SH-SY5Y (cell line): Measurements from ENCODE around the gene PEAR1.

ENCODE experiments used
- GATA2 ChIP-seq: IDR thresholded peaks from 2 replicates; pipeline ENCODE4 v1.6.1; 2011; ENCODE audit warnings: mild to moderate bottlenecking, low read depth, low read length
- GATA3 ChIP-seq: IDR thresholded peaks from 2 replicates; pipeline ENCODE4 v1.6.1; 2011; ENCODE audit warnings: low read depth, mild to moderate bottlenecking, low read length, moderate library complexity

Gene PEAR1

DNA sequence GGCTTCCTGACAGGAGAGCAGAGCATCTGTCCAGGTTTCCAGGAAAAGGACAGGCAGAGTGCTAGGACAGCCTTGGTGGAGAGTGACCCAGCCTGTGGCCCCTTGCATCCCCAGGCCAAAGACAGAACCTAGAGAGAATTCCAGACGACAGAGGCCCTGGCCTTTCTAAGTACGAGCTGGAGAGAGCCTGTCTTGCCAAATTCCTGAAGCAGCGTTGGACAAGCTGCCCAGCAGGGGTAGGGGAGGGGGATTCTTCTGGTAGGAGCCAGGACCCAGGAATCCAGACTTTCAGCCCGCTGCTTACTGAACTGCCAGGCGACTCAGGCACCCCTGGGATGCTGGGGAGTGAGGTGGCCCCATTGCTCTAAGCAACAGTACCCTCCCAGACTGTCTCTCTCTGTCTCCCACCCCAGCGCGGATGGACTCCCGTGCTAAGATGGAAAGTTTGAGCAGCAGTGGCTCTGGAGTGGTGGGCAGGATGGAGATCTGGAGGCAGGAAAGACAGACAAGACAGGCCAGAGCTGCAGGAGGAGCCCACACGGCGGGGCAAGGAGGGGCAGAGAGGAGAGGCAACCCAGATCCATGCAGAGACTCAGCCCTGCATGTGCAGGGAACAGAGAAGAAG, 8.8 kb upstream of the PEAR1 start:
- no peak for TF ChIP-seq GATA3
- TF ChIP-seq GATA2: no peak

DNA sequence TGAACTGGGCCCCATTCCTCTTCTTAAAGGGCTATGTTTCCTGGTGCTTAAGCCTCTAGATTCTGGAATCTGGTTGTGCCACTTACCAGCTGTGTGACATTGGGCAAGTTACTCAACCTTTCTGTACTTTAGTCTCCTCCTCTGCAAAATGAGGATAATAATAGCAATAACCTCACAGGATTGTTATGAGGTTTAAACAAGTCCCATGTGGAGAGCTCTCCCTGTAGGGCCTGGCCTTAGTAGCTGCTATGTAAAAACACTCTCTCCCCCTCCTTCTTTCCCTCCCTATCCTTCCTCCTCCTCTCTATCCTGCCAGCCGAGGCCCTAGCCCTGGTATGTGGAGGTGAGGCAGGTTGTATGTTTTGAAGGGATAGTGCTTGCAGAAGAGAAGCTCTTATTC, 8.2 kb upstream of the PEAR1 start:
- TF ChIP-seq GATA2 (no peak), GATA3 (no peak)

DNA sequence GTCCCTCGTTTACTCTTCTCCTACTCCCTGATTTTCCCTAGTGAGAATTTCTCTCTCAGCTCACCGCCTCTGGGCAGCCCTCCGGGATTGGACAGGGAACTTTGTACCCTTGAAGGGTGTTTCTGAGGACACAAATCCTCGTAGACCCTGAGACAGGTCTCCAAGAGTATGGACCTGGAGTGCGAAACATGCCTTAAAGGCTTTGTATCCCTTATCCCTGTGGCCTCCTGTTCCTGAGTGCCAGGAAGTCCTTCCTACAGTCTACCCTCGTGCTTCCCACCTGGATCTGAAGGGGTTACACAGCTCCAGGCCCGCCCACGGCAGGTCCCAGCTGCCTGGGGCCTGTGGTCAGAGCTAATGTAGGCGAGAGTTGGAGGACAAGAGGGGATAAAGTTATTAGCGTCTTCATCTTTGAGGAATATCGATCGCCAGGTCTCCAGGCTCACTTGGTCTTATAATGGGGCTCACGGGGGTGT, 7.6 kb upstream of the PEAR1 start:
- TF ChIP-seq GATA3 (no peak), GATA2 (no peak)

- peak; percentile 61 for TF ChIP-seq GATA2
- TF ChIP-seq GATA3: no peak
Observed at GRCh38 chr1:156886583-156887281, 6.8 kb upstream of the PEAR1 start.

- no peak for TF ChIP-seq GATA3
- no peak for TF ChIP-seq GATA2
Observed at GRCh38 chr1:156887317-156887716, 6.2 kb upstream of the PEAR1 start.

GRCh38 chr1:156887734-156888133, 5.8 kb upstream of the PEAR1 start:
- TF ChIP-seq GATA2 (no peak), GATA3 (no peak)

DNA sequence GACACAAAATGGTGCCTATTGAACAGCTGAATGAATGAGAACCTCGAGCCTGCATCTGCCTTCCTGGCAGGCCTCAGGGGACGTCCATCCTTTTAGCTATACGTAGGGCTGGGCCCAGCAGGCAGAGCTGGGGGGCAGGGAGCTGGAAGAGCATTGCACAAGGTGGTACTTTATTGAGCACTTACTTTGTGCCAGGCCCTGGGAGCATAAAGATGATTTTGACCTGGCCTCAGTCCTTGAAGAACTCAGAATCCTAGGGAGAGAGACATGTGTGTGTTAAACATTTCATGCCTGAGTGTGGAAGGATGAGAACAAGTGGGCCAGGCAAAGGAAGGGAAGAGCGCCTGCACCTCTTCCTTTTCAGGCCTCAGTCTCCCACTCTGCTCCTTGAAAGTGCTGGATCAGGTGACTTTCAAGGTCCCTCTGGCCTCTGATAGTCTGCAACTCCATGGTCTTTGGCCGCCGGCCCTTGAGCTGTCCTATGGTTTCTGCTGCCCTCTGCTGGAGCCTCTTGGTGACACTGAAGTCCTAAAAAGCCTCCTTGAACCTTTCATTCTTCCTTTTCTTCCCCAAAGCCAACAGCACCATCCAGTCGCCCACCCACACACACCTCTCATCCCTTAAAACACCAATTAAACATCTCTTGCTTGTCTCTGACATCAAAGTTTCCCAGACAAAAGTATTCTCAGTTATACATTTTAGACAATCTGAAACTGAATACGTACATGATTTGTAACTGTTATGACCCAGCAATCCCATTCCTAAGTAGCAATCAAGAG, 3.5 kb upstream of the PEAR1 start:
- TF ChIP-seq GATA2 (no peak), GATA3 (no peak)

DNA sequence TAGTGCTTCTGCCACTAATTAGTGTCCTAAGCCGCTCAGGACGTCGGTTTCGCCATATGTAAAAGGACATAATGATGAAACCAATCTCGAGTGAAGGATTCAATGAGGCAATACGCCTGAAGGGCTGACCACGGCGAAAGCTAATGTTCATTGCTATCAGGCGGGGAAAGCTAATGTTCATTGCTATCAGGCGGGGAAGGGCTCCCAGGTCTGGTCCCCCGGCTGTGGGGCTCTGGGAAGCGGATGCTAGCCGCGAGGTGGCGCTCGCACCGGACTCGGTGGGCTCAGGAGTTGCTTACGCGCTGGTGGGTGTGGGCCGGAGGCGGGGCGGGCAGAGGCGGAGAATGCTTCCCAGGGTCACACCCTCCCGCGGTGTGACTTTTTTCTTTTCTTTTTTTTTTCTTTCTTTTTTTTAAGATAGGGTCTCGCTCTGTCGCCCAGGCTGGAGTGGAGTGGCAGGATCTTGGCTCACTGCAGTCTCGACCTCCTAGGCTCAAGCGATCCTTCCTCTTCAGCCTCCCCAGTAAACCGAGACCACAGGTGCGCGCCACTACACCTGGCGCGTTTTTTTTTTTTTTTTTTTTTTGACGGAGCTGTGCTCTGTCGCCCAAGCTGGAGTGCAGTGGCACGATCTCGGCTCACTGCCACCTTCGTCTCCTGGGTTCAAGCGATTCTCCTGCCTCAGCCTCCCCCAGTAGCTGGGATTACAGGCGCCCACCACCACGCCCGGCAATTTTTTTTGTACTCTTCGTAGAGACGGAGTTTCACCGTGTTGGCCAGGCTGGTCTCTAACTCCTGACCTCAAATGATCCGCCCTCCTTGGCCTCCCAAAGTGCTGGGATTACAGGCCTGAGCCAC, 1.1 kb upstream of the PEAR1 start:
- TF ChIP-seq GATA2 (no peak), GATA3 (no peak)

DNA sequence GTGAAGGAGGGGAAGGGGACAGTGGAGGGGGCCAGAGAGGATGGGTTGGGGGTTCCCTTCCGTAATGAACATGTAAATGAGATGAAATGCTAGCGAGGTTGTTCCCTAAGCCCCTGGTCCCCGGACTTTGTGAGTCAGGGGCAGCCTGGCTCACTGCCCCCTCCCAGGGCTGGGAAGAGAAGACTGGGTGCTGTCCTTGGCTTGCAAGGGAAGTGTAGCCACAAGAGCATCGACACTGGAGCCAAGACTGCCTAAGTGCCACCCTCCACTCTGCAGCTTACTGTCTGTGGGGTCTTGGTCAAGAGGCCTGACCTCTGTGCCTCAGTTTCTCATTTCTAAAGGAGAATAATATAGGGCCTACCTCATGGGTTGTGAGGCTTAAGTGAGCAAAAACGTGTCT, 483 bp downstream of the PEAR1 start:
- TF ChIP-seq GATA3 (no peak), GATA2 (no peak)

- TF ChIP-seq GATA3: no peak
- no peak for TF ChIP-seq GATA2
Observed at GRCh38 chr1:156894711-156895454, 1.4 kb downstream of the PEAR1 start.

DNA sequence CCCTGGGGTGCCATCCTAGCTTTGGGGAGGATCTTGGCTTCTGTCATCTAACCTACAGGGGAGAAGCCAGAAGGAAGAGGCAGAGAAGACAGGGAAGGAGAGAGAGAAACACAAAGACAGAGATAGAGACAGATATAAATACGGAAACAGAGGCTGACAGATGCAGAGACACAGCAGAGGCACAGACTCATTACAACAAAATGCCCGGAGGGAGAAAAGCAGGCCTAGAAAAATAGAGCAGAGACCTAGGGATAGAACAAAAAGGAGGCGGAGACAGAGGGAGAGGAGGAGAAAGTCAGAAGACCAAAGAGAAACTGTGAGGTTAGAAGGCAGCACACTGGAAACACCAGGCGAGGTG, 1.9 kb downstream of the PEAR1 start:
- TF ChIP-seq GATA3 (no peak), GATA2 (no peak)

DNA sequence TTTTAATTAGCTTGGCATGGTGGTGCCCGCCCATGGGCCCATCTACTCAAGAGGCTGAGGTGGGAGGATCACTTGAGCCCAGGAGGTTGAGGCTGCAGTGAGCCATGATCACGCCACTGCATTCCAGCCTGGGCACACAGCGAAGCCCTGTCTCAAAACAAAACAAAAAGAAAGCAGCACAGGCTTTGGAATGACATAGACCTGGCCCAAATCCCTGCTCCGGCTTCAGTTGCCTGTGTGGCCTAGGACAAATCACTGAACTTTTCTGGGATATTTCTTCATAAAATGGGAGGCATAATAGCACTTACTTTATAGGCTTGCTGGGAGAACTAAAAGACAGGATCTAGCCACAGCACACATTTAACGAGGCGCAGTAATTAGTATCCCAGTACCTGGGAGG, 2.4 kb downstream of the PEAR1 start:
- TF ChIP-seq GATA3 (no peak), GATA2 (no peak)

- TF ChIP-seq GATA3: no peak
- TF ChIP-seq GATA2: no peak
Observed at GRCh38 chr1:156896490-156897033, 3.0 kb downstream of the PEAR1 start.
